Chondrocyte (in vitro differentiated cells): ENCODE results near the gene RBM19. TPM values are rescaled to one million over a fixed set of nuclear protein-coding genes. Genes with fewer than 3 reads are reported as not detected.
A peak's percentile ranks its signal among the peaks of the same experiment; 100 is the strongest.
"Not testable (repeated sequence)": the region's sequence is repeated elsewhere in the genome, so short reads cannot be mapped to it uniquely, and the experiment has no call there.

Experiments
- DNase-seq: peaks from one replicate; pipeline ENCODE4 v3.0.0; 2021; ENCODE audit warnings: mixed read lengths, low spot score
- H3K27ac Mint-ChIP-seq: one replicate; pipeline ENCODE4 v1.8.0; 2021; ENCODE audit warnings: mild to moderate bottlenecking, moderate library complexity, mixed read lengths; ENCODE audit not compliant: unreplicated experiment
- H3K27me3 Mint-ChIP-seq: 2 replicates; pipeline ENCODE4 v1.8.0; 2021; ENCODE audit warnings: low read depth, mixed read lengths
- H3K36me3 Mint-ChIP-seq: 2 replicates; pipeline ENCODE4 v1.8.0; 2021; ENCODE audit warnings: low read depth, mixed read lengths
- H3K4me1 Mint-ChIP-seq: 2 replicates; pipeline ENCODE4 v1.8.0; 2021; ENCODE audit warnings: low read depth, mild to moderate bottlenecking, mixed read lengths
- H3K4me3 Mint-ChIP-seq: one replicate; pipeline ENCODE4 v1.8.0; 2021; ENCODE audit warnings: mild to moderate bottlenecking, moderate library complexity, mixed read lengths; ENCODE audit not compliant: unreplicated experiment
- H3K9me3 Mint-ChIP-seq: 2 replicates; pipeline ENCODE4 v1.8.0; 2021; ENCODE audit warnings: low read depth, mixed read lengths
- total RNA-seq: library from RNA; stranded (reverse); gene quantifications from 3 replicates; pipeline ENCODE4 v1.2.1, GENCODE V29; 2021
- TF ChIP-seq, protein P1 (sequence below): fragments of 200-600 bp; sonication (generic); IDR thresholded peaks from 2 replicates; pipeline ENCODE4 v1.5.0; 2021; ENCODE audit warnings: antibody characterized with exemption, mild to moderate bottlenecking, moderate library complexity

The RBM19 gene
- total RNA-seq, 1 donor from 2014 or later = 16.2 TPM

DNA sequence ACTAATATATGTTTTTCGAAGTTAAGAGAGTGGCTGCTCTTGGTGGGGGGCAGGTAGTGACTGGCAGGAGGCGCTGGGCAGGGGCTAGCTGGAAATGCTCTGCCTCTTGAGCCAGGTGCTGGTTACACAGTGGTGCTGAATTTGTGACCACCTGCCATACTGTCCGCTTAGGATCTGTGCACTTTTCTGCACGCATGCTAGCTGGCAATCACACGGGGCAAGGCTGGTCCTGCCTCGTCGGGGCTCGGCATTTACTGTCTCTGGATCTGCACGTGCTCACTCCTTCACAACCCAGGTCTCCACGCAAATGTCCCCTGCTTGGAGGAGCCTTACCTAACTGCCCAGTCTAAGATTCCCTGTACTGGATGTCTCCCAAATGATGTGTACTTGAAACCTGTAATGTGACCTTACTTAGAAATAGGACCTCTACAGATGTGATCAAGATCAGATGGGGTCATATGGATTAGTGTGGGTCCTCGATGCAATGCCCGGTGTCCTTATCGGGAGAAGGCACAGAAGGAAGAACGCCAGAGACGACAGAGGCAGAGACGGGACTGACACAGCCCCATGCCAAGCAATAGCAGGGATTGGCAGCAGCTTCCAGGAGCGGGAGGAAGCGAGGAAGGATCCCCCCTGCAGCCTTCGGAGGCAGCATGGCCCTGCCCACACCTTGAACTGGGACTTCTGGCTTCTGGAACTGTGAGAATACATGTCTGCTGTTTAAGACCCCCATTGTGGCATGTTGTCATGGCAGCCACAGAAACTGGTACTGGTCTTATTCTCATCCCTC is 59.5 kb downstream of the RBM19 start:
- H3K27ac Mint-ChIP-seq = no peak overlapping the region
- DNase-seq = peak; percentile 55
- peaks cover 21% of the 10 kb centered on the region for H3K36me3 Mint-ChIP-seq
- H3K9me3 Mint-ChIP-seq = peaks cover 6% of the 10 kb centered on the region
- H3K4me1 Mint-ChIP-seq = no peaks in the 10 kb centered on the region
- H3K27me3 Mint-ChIP-seq = no peaks in the 10 kb centered on the region
- TF ChIP-seq, protein P1, sequence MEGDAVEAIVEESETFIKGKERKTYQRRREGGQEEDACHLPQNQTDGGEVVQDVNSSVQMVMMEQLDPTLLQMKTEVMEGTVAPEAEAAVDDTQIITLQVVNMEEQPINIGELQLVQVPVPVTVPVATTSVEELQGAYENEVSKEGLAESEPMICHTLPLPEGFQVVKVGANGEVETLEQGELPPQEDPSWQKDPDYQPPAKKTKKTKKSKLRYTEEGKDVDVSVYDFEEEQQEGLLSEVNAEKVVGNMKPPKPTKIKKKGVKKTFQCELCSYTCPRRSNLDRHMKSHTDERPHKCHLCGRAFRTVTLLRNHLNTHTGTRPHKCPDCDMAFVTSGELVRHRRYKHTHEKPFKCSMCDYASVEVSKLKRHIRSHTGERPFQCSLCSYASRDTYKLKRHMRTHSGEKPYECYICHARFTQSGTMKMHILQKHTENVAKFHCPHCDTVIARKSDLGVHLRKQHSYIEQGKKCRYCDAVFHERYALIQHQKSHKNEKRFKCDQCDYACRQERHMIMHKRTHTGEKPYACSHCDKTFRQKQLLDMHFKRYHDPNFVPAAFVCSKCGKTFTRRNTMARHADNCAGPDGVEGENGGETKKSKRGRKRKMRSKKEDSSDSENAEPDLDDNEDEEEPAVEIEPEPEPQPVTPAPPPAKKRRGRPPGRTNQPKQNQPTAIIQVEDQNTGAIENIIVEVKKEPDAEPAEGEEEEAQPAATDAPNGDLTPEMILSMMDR = no peak
- H3K4me3 Mint-ChIP-seq = no peak overlapping the region

DNA sequence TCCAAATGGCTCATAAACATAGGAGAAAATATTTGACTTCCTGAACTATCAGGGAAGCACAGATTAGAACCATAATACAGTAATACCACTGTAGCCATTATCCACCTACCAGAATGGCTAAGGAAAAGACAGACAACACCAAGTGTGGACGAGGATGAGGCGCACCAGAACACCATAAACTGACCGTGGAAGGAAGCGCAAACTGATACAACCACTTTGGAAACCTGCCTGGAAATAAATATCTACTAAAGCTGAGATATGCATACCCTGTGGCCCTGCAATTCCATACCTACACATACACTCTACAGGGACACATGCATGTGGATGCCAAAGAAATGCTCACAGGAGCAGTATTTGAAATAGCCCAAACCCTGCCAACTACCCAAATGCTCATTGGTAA is 60.3 kb downstream of the RBM19 start:
- Mint-ChIP-seq H3K27ac (no peak overlapping the region), H3K27me3 (no peaks in the 10 kb centered on the region), H3K36me3 (peaks cover 19% of the 10 kb centered on the region), H3K4me1 (no peaks in the 10 kb centered on the region), H3K4me3 (no peak overlapping the region), H3K9me3 (peaks cover 6% of the 10 kb centered on the region)
- TF ChIP-seq, protein P1 = no peak
- DNase-seq = no peak

DNA sequence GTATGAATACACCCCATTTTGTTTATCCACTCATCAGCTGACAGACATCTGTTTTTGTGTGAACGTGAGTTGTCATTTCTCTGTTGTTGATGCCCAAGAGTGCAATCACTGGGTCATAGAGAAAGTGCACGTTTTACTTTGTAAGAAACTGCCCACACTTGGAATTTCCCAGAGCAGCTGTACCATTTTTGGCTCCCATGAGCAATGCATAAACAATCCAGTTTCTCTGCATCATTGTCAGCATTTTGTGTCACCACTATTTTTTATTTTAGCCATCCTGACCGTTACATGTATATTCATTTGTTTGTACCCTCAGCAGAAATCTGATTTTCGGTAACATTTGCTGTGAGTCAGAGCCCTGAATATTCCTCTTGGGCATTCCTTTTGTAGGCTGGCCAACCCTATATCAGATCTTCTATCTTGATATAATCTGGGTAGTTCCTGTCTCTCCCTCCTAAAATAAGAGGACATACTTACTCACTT is 62.7 kb downstream of the RBM19 start:
- Mint-ChIP-seq H3K9me3 (peaks cover 6% of the 10 kb centered on the region), H3K27me3 (no peaks in the 10 kb centered on the region), H3K36me3 (peaks cover 12% of the 10 kb centered on the region), H3K27ac (no peak overlapping the region), H3K4me1 (no peaks in the 10 kb centered on the region), H3K4me3 (no peak overlapping the region)
- DNase-seq = no peak
- TF ChIP-seq, protein P1 = no peak

DNA sequence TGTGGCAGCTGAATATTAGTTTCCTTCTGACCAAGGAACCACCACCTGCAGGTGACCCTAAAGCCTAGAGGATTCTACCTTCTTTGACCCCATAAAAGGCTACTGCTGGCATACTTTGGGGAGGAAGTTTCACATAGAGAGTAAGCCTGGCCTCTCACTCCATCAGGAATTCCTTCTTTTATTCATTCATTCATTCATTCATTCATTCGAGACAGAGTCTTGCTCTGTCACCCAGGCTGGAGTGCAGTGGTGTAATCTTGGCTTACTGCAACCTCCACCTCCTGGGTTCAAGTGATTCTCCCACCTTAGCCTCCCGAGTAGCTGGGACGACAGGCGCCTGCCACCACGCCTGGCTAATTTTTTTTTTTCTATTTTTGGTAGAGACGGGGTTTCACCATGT is 64.8 kb downstream of the RBM19 start:
- DNase-seq, H3K36me3 Mint-ChIP-seq, H3K27ac Mint-ChIP-seq, H3K4me1 Mint-ChIP-seq, H3K4me3 Mint-ChIP-seq, H3K27me3 Mint-ChIP-seq, H3K9me3 Mint-ChIP-seq: not testable (repeated sequence)

DNA sequence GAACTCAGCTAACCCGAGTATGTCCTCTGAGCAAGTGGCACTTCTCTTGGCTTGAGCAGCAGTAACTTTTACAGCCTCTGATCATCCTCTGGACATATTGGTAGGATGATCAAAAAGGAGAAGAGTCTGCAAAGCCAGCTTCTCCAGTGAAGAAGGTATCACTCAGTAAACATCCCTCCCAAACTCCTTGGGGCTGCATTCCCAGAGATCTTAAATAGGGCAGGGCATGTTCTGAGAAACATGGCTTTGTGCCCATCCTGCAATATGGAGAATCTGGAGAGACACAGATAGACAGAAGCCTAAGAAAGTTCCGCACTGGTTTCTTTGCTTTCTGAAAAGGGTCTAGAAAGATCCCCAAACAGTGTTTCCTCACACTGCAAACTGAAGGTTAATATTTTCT is 65.4 kb downstream of the RBM19 start:
- TF ChIP-seq, protein P1 = no peak
- Mint-ChIP-seq H3K4me1 (no peaks in the 10 kb centered on the region), H3K4me3 (no peak overlapping the region), H3K27me3 (no peaks in the 10 kb centered on the region), H3K9me3 (peaks cover 1% of the 10 kb centered on the region), H3K36me3 (peaks cover 3% of the 10 kb centered on the region), H3K27ac (no peak overlapping the region)
- DNase-seq = no peak
